ENCODE data around the gene DUSP5. TPM values are rescaled to one million over a fixed set of nuclear protein-coding genes. Genes with fewer than 3 reads are reported as not detected.

The DUSP5 gene
- total and polyA plus RNA-seq, 9 donors = 2.5 to 21.6 (median 6.2) TPM

- no peaks in the 10 kb centered on the region for H3K27me3 ChIP-seq
- no peak overlapping the region for H3K27ac ChIP-seq
- no peaks in the 10 kb centered on the region for H3K9me3 ChIP-seq
- intact Hi-C loops (cut with DNase I) = loop anchor here (5.0 to 10.0 kb wide), 3 partner anchors 237 to 412 kb away; no protein-coding TSS in a partner anchor
- H3K4me1 ChIP-seq (ENCODE audit: insufficient read depth) = no peaks in the 10 kb centered on the region
- no peak for TF ChIP-seq POLR2A (IDR thresholded peaks at IDR 0.05)
- no peak for TF ChIP-seq EP300 (IDR thresholded peaks at IDR 0.05)
- TF ChIP-seq CTCF (IDR thresholded peaks at IDR 0.05) = no peak
- 70 to 78% (median 77%) methylated on average over 5 of the region's 5 CpGs for WGBS, 3 donors
- H3K36me3 ChIP-seq = no peaks in the 10 kb centered on the region
- DNase-seq = no peak
- H3K4me3 ChIP-seq = no peak overlapping the region
These were observed 51.5 kb downstream of the DUSP5 start for GRCh38 chr10:110549211-110549610.

GRCh38 chr10:110553905-110554304 lies 56.2 kb downstream of the DUSP5 start:
- WGBS, 3 donors = 44 to 60% (median 53%) methylated on average over 2 of the region's 2 CpGs
- H3K36me3 ChIP-seq = no peaks in the 10 kb centered on the region
- no peak for TF ChIP-seq POLR2A (IDR thresholded peaks at IDR 0.05)
- no peak for TF ChIP-seq EP300 (IDR thresholded peaks at IDR 0.05)
- no peak for TF ChIP-seq CTCF (IDR thresholded peaks at IDR 0.05)
- H3K4me1 ChIP-seq (ENCODE audit: insufficient read depth) = no peaks in the 10 kb centered on the region
- no peak for DNase-seq
- no peak overlapping the region for H3K4me3 ChIP-seq
- H3K27me3 ChIP-seq = no peaks in the 10 kb centered on the region
- no peak overlapping the region for H3K27ac ChIP-seq
- intact Hi-C loops (cut with DNase I) = loop anchor here in 2 of 4 donors (5.0 to 10.0 kb wide), 2 partner anchors 252 to 419 kb away; partner anchors contain the start of gene SMNDC1 (in 1 of the 2)
- no peaks in the 10 kb centered on the region for H3K9me3 ChIP-seq

GRCh38 chr10:110556296-110556695 lies 58.6 kb downstream of the DUSP5 start:
- Histone ChIP-seq H3K9me3 (no peaks in the 10 kb centered on the region), H3K4me3 (no peak overlapping the region), H3K27me3 (no peaks in the 10 kb centered on the region), H3K4me1 (ENCODE audit: insufficient read depth) (no peaks in the 10 kb centered on the region), H3K27ac (no peak overlapping the region), H3K36me3 (no peaks in the 10 kb centered on the region)
- TF ChIP-seq CTCF (IDR thresholded peaks at IDR 0.05) = no peak
- TF ChIP-seq POLR2A (IDR thresholded peaks at IDR 0.05) = no peak
- TF ChIP-seq EP300 (IDR thresholded peaks at IDR 0.05) = no peak
- intact Hi-C loops (cut with DNase I) = loop anchor here in 1 of 4 donors (10.0 kb wide), 1 partner anchor 421 kb away; no protein-coding TSS in a partner anchor
- DNase-seq = no peak
- 91 to 95% (median 91%) methylated on average over 1 of the region's 1 CpG for WGBS, 3 donors

GRCh38 chr10:110556969-110557601 lies 59.4 kb downstream of the DUSP5 start:
- no peaks in the 10 kb centered on the region for H3K9me3 ChIP-seq
- no peak overlapping the region for H3K4me3 ChIP-seq
- H3K36me3 ChIP-seq = no peaks in the 10 kb centered on the region
- intact Hi-C loops (cut with DNase I) = loop anchor here in 1 of 4 donors (10.0 kb wide), 1 partner anchor 422 kb away; no protein-coding TSS in a partner anchor
- WGBS, 3 donors = 32 to 45% (median 32%) methylated on average over 9 of the region's 9 CpGs
- DNase-seq = peak in 2 of 5 donors; percentile 29 to 38
- no peak overlapping the region for H3K27ac ChIP-seq
- H3K4me1 ChIP-seq (ENCODE audit: insufficient read depth) = no peaks in the 10 kb centered on the region
- H3K27me3 ChIP-seq = no peaks in the 10 kb centered on the region
- no peak for TF ChIP-seq POLR2A (IDR thresholded peaks at IDR 0.05)
- no peak for TF ChIP-seq EP300 (IDR thresholded peaks at IDR 0.05)
- TF ChIP-seq CTCF (IDR thresholded peaks at IDR 0.05) = peak in 1 of 3 donors; percentile 17
